Hindlimb muscle (tissue), 1 donor: Measurements from ENCODE around the gene CBX2. TPM values are rescaled to one million over a fixed set of nuclear protein-coding genes. Genes with fewer than 3 reads are reported as not detected.

ENCODE experiments used
- DNase-seq: peaks from one replicate; pipeline ENCODE4 v3.0.0-alpha.2; 2013
- polyA plus RNA-seq: library from polyadenylated mRNA; unstranded; fragments of 120-200 nt; gene quantifications from one replicate; pipeline ENCODE4 v1.2.1, GENCODE V29; 2013; ENCODE audit not compliant: insufficient read length

Gene CBX2
- polyA plus RNA-seq, 1 donor, result 10.5 TPM

- no peak for DNase-seq
These were observed 53.6 kb downstream of the CBX2 start for GRCh38 chr17:79831265-79832217.

- no peak for DNase-seq
These were observed 54.5 kb downstream of the CBX2 start for GRCh38 chr17:79832218-79833109.

GRCh38 chr17:79833110-79833450 is 55.1 kb downstream of the CBX2 start:
- DNase-seq, result no peak

- no peak for DNase-seq
These were observed 56.0 kb downstream of the CBX2 start for GRCh38 chr17:79833744-79834564.

GRCh38 chr17:79834565-79835469 is 56.9 kb downstream of the CBX2 start:
- DNase-seq, result no peak

- no peak for DNase-seq
These were observed 57.5 kb downstream of the CBX2 start for GRCh38 chr17:79835470-79835899.

- no peak for DNase-seq
These were observed 58.1 kb downstream of the CBX2 start for GRCh38 chr17:79835953-79836509.

GRCh38 chr17:79836510-79836971 is 58.6 kb downstream of the CBX2 start:
- DNase-seq, result no peak

- DNase-seq, result no peak
These were observed 59.3 kb downstream of the CBX2 start for GRCh38 chr17:79836972-79837887.

Other genes with a start within 250 kb of the CBX2 start
- 0.56 TPM for gene RBFOX3, start 167.1 kb upstream of the CBX2 start, polyA plus RNA-seq
- not detected for gene ENPP7, start 47.2 kb upstream of the CBX2 start, polyA plus RNA-seq
- gene CBX8, start 18.9 kb downstream of the CBX2 start, polyA plus RNA-seq, result 4.7 TPM
- gene CBX4, start 61.3 kb downstream of the CBX2 start, polyA plus RNA-seq, result 11.0 TPM